ENCODE results near the gene SPOCK3.

- TF ChIP-seq CTCF (IDR thresholded peaks at IDR 0.05; ENCODE audit: low read length): no peak
- no peak for TF ChIP-seq EZH2 (IDR thresholded peaks at IDR 0.05; ENCODE audit: borderline replicate concordance, low read length)
Measured at GRCh38 chr4:166989886-166990285, 244.4 kb downstream of the SPOCK3 start.

All from OCI-LY1 (cell line).